Right cardiac atrium (tissue), 5 donors: ENCODE measurements around the gene SH3BGRL. TPM values are rescaled to one million over a fixed set of nuclear protein-coding genes. Genes with fewer than 3 reads are reported as not detected.

Experiments
- ATAC-seq, 2 donors: fragments of 200-7000 bp; cut with Tn5 transposase; one replicate each; pipeline versions ENCODE4 v1.8.0 to v1.9.1; 2020; ENCODE audit warnings: moderate library complexity in 2 of 2, mild to moderate bottlenecking in 1 of 2
- DNase-seq, 3 donors: peaks; one replicate each; pipeline ENCODE4 v3.0.0-alpha.2; 2020
- H3K27ac ChIP-seq: one replicate; pipeline ENCODE4 v1.5.1; 2013; ENCODE audit warnings: mild to moderate bottlenecking, low read length, control low read depth, moderate library complexity
- H3K27me3 ChIP-seq: one replicate; pipeline ENCODE4 v1.6.1; 2013; ENCODE audit not compliant: control insufficient read depth, insufficient read depth
- H3K4me1 ChIP-seq: one replicate; pipeline ENCODE4 v1.6.1; 2013; ENCODE audit warnings: low read length; ENCODE audit not compliant: control insufficient read depth, insufficient read depth
- H3K4me3 ChIP-seq: one replicate; pipeline ENCODE4 v1.5.1; 2013; ENCODE audit warnings: low read length, control low read depth
- H3K9me3 ChIP-seq: one replicate; pipeline ENCODE4 v1.6.1; 2013; ENCODE audit warnings: low read length; ENCODE audit not compliant: control insufficient read depth
- WGBS: extraction: QIAGEN DNeasy Blood & Tissue Kit; methylation state at CpG from one replicate; pipeline ENCODE4 v1.1.7; 2013; 5-methylcytosine and 5-hydroxymethylcytosine counted together
- intact Hi-C, 4 donors: fragments of 100-400 bp; cut with DNase I; formaldehyde crosslinking; loops; one replicate each; pipeline versions ENCODE4 v1.11.0 to v1.14.0; 2022 to 2023
- polyA plus RNA-seq: library from polyadenylated mRNA; stranded (reverse); fragments of 200-250 nt; gene quantifications from one replicate; pipeline ENCODE4 v1.2.3, GENCODE V29; 2013
- total RNA-seq, 4 donors: library from RNA; stranded (reverse); fragmentation: NEBNext Ultra II Directional; extraction: Animal tissue kit (Norgen Biotek cat#: 25700); gene quantifications; one replicate each; pipeline ENCODE4 v1.2.1, GENCODE V29; 2021
- donor health status: healthy with polysubstance abuse.
- donor health status: DM: no; HTN: yes; CAD: no.
- donor health status: DM: no; HTN: no; CAD: no.
- donor health status: DM: no; HTN: yes; CAD: no; lungs with severe emphysema.
- donor health status: DM: yes; HTN: yes; CAD: no.

The SH3BGRL gene
- total and polyA plus RNA-seq, 5 donors = 57.7 to 76.7 (median 65.6) TPM

GRCh38 chrX:81215685-81216084 is 13.8 kb downstream of the SH3BGRL start:
- no peaks in the 10 kb centered on the region for H3K4me1 ChIP-seq
- H3K9me3 ChIP-seq = no peaks in the 10 kb centered on the region
- H3K27me3 ChIP-seq = no peaks in the 10 kb centered on the region
- DNase-seq (no peak), ATAC-seq (no peak)
- intact Hi-C loops = no loop called here
- no peak overlapping the region for H3K27ac ChIP-seq
- H3K4me3 ChIP-seq = no peak overlapping the region
- 51% methylated on average over 1 of the region's 1 CpG for whole genome bisulfite sequencing

GRCh38 chrX:81229229-81229628 is 27.3 kb downstream of the SH3BGRL start:
- Histone ChIP-seq H3K9me3 (no peaks in the 10 kb centered on the region), H3K27me3 (no peaks in the 10 kb centered on the region), H3K4me1 (peaks cover 4% of the 10 kb centered on the region), H3K4me3 (no peak overlapping the region), H3K27ac (no peak overlapping the region)
- DNase-seq (no peak), ATAC-seq (no peak)
- WGBS = 81% methylated on average over 3 of the region's 3 CpGs
- intact Hi-C loops = no loop called here

- ATAC-seq = no peak
- Histone ChIP-seq H3K4me1 (peaks cover 4% of the 10 kb centered on the region), H3K9me3 (no peaks in the 10 kb centered on the region), H3K27ac (no peak overlapping the region), H3K27me3 (no peaks in the 10 kb centered on the region), H3K4me3 (no peak overlapping the region)
- intact Hi-C loops = no loop called here
- DNase-seq = no peak
- 98% methylated on average over 2 of the region's 2 CpGs for WGBS
Measured at GRCh38 chrX:81229901-81230300, 28.0 kb downstream of the SH3BGRL start.

- 58% methylated on average over 1 of the region's 1 CpG for WGBS
- DNase-seq (no peak), ATAC-seq (no peak)
- intact Hi-C loops = no loop called here
- H3K4me3 ChIP-seq = no peak overlapping the region
- H3K4me1 ChIP-seq = peaks cover 4% of the 10 kb centered on the region
- no peaks in the 10 kb centered on the region for H3K9me3 ChIP-seq
- no peaks in the 10 kb centered on the region for H3K27me3 ChIP-seq
- no peak overlapping the region for H3K27ac ChIP-seq
Measured at GRCh38 chrX:81231476-81231875, 29.6 kb downstream of the SH3BGRL start.

GRCh38 chrX:81232218-81232617 is 30.3 kb downstream of the SH3BGRL start:
- Histone ChIP-seq H3K9me3 (no peaks in the 10 kb centered on the region), H3K4me3 (no peak overlapping the region), H3K27ac (no peak overlapping the region), H3K4me1 (peaks cover 4% of the 10 kb centered on the region), H3K27me3 (no peaks in the 10 kb centered on the region)
- WGBS = 98% methylated on average over 1 of the region's 1 CpG
- ATAC-seq = no peak
- intact Hi-C loops = no loop called here
- DNase-seq = no peak

- no peaks in the 10 kb centered on the region for H3K9me3 ChIP-seq
- no peak overlapping the region for H3K27ac ChIP-seq
- ATAC-seq = no peak
- no peaks in the 10 kb centered on the region for H3K27me3 ChIP-seq
- no peak overlapping the region for H3K4me3 ChIP-seq
- no peaks in the 10 kb centered on the region for H3K4me1 ChIP-seq
- no peak for DNase-seq
- intact Hi-C loops = no loop called here
- WGBS = 100% methylated on average over 1 of the region's 1 CpG
Measured at GRCh38 chrX:81237516-81237915, 35.6 kb downstream of the SH3BGRL start.

GRCh38 chrX:81238166-81238565 is 36.3 kb downstream of the SH3BGRL start:
- intact Hi-C loops = no loop called here
- DNase-seq = peak in 1 of 3 donors; percentile 3
- no peak for ATAC-seq
- Histone ChIP-seq H3K4me3 (no peak overlapping the region), H3K4me1 (no peaks in the 10 kb centered on the region), H3K9me3 (no peaks in the 10 kb centered on the region), H3K27me3 (no peaks in the 10 kb centered on the region), H3K27ac (no peak overlapping the region)
- 98% methylated on average over 4 of the region's 4 CpGs for WGBS

GRCh38 chrX:81240701-81241331 is 38.9 kb downstream of the SH3BGRL start:
- DNase-seq (peak in 1 of 3 donors; percentile 14), ATAC-seq (no peak)
- no peaks in the 10 kb centered on the region for H3K9me3 ChIP-seq
- no peaks in the 10 kb centered on the region for H3K4me1 ChIP-seq
- H3K27me3 ChIP-seq = no peaks in the 10 kb centered on the region
- WGBS = 94% methylated on average over 4 of the region's 4 CpGs
- no peak overlapping the region for H3K4me3 ChIP-seq
- H3K27ac ChIP-seq = no peak overlapping the region
- intact Hi-C loops = no loop called here

GRCh38 chrX:81241753-81242152 is 39.9 kb downstream of the SH3BGRL start:
- Histone ChIP-seq H3K27ac (no peak overlapping the region), H3K9me3 (no peaks in the 10 kb centered on the region), H3K4me3 (no peak overlapping the region), H3K27me3 (no peaks in the 10 kb centered on the region), H3K4me1 (no peaks in the 10 kb centered on the region)
- intact Hi-C loops = no loop called here
- peak in 1 of 3 donors; percentile 23 for DNase-seq
- no peak for ATAC-seq
- 98% methylated on average over 7 of the region's 7 CpGs for WGBS

- intact Hi-C loops = no loop called here
- DNase-seq (no peak), ATAC-seq (no peak)
- Histone ChIP-seq H3K27ac (no peak overlapping the region), H3K27me3 (no peaks in the 10 kb centered on the region), H3K4me1 (no peaks in the 10 kb centered on the region), H3K4me3 (no peak overlapping the region), H3K9me3 (no peaks in the 10 kb centered on the region)
- WGBS = 61% methylated on average over 2 of the region's 2 CpGs
Measured at GRCh38 chrX:81255876-81256275, 54.0 kb downstream of the SH3BGRL start.

GRCh38 chrX:81257817-81258216 is 55.9 kb downstream of the SH3BGRL start:
- no peak for ATAC-seq

More at GRCh38 chrX:81257817-81258216, 55.9 kb downstream of the SH3BGRL start:
- Histone ChIP-seq H3K9me3 (no peaks in the 10 kb centered on the region), H3K27ac (no peak overlapping the region), H3K4me1 (no peaks in the 10 kb centered on the region), H3K4me3 (no peak overlapping the region), H3K27me3 (no peaks in the 10 kb centered on the region)
- no peak for DNase-seq
- intact Hi-C loops = no loop called here
